ENCODE data around the gene JAZF1.

JAZF1 gene

DNA sequence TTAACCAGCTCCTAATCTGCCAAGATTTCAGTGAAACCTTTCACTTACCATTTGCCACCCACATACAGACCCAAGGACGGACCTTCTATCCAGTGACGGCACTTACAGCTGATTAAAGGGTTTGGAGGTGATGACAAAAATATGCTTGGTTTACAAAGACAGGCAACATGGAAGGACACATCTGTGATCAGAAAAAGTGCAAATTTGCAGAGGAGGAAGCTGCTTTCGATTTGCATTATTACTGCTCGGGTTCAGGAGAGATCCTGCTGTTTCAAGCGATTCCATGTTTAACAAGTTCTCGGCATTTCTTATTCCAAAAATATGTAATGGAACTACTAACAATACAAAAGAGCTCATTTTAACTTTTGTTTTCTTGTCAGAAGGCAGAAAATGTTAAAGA is 109.0 kb downstream of the JAZF1 start:
- no peak overlapping the region for H3K4me2 ChIP-seq (ENCODE audit: low read length)
- no peak overlapping the region for H3K4me3 ChIP-seq (ENCODE audit: low read depth, low read length)
- no peaks in the 10 kb centered on the region for H3K36me3 ChIP-seq (ENCODE audit: control insufficient read depth, insufficient read depth, low read length)
- H3K27me3 ChIP-seq (ENCODE audit: control insufficient read depth, insufficient read depth, low read length) = no peaks in the 10 kb centered on the region
- TF ChIP-seq, protein P1, sequence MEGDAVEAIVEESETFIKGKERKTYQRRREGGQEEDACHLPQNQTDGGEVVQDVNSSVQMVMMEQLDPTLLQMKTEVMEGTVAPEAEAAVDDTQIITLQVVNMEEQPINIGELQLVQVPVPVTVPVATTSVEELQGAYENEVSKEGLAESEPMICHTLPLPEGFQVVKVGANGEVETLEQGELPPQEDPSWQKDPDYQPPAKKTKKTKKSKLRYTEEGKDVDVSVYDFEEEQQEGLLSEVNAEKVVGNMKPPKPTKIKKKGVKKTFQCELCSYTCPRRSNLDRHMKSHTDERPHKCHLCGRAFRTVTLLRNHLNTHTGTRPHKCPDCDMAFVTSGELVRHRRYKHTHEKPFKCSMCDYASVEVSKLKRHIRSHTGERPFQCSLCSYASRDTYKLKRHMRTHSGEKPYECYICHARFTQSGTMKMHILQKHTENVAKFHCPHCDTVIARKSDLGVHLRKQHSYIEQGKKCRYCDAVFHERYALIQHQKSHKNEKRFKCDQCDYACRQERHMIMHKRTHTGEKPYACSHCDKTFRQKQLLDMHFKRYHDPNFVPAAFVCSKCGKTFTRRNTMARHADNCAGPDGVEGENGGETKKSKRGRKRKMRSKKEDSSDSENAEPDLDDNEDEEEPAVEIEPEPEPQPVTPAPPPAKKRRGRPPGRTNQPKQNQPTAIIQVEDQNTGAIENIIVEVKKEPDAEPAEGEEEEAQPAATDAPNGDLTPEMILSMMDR (IDR thresholded peaks at IDR 0.05) = no peak
- no peak overlapping the region for H3K9ac ChIP-seq
- no peaks in the 10 kb centered on the region for H3K9me3 ChIP-seq (ENCODE audit: control insufficient read depth, low read length)
- H3K79me2 ChIP-seq = peaks cover 2% of the 10 kb centered on the region
- no peaks in the 10 kb centered on the region for H3K4me1 ChIP-seq
- H3K27ac ChIP-seq = no peak overlapping the region
- no peak overlapping the region for H2AFZ ChIP-seq

DNA sequence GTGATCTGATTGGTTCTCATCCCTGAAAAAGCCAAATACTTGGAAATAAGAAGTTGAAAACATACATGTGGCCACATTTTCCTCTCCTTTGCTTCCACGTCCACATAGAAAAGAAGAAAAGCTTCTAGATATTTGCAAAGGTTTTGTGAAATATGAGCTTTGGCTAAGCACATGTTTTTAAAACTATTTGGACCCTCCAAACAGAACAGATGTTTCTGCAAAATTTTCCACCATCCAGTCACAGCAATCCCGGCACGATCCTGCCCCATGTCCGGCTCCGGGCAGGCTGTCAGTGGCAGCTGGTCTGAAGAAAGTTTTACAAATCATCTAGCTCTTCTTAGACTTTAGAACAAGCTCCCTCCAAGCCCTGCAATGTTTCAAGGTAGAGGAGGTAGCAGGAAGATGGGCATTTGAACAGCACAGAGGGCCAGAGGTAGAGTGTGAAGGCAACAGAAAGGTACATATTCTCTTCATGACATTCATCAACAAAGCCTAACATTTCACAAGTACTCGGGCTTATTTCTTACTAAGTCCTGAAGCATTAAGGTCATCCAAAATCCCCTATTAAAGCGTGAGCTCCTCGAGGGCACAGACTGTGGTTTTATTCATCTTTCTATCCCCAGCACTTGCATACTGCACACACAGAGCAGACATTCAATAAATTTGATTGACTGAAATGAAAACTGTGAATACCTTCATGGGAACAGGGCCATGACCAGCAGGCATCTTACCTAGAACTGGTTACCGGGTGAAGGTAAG is 110.1 kb downstream of the JAZF1 start:
- H3K4me3 ChIP-seq (ENCODE audit: low read depth, low read length) = no peak overlapping the region
- H3K4me2 ChIP-seq (ENCODE audit: low read length) = no peak overlapping the region
- no peak overlapping the region for H3K9ac ChIP-seq
- no peak overlapping the region for H3K27ac ChIP-seq
- H2AFZ ChIP-seq = no peak overlapping the region
- H3K4me1 ChIP-seq = no peaks in the 10 kb centered on the region
- no peaks in the 10 kb centered on the region for H3K27me3 ChIP-seq (ENCODE audit: control insufficient read depth, insufficient read depth, low read length)
- H3K79me2 ChIP-seq = peaks cover 2% of the 10 kb centered on the region
- H3K9me3 ChIP-seq (ENCODE audit: control insufficient read depth, low read length) = no peaks in the 10 kb centered on the region
- H3K36me3 ChIP-seq (ENCODE audit: control insufficient read depth, insufficient read depth, low read length) = no peaks in the 10 kb centered on the region
- TF ChIP-seq, protein P1 (IDR thresholded peaks at IDR 0.05) = no peak

DNA sequence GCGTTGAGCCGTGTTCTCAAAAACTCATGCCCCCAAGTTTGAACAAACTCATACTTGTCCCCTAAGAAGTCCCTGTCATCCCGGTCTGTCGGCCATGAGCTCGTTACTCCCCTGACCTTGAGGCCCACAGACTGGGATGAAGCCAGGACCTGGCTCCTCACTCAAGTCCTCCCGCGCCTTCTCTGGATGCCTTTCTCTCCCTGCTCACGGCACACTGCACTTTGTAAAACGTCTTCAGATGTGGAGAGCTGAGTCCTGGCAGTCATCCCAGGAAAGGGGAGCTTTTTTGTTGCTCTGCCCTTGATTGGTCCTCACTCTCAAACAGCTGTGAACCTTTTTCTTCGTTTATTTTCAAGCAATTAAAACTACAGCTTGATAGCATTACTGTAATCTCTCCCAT is 110.8 kb downstream of the JAZF1 start:
- Histone ChIP-seq H3K27me3 (ENCODE audit: control insufficient read depth, insufficient read depth, low read length) (no peaks in the 10 kb centered on the region), H3K9me3 (ENCODE audit: control insufficient read depth, low read length) (no peaks in the 10 kb centered on the region), H3K27ac (no peak overlapping the region), H3K36me3 (ENCODE audit: control insufficient read depth, insufficient read depth, low read length) (no peaks in the 10 kb centered on the region), H3K9ac (no peak overlapping the region), H3K79me2 (peaks cover under 1% of the 10 kb centered on the region), H2AFZ (no peak overlapping the region), H3K4me1 (no peaks in the 10 kb centered on the region), H3K4me3 (ENCODE audit: low read depth, low read length) (no peak overlapping the region), H3K4me2 (ENCODE audit: low read length) (no peak overlapping the region)
- TF ChIP-seq, protein P1 (IDR thresholded peaks at IDR 0.05) = no peak

DNA sequence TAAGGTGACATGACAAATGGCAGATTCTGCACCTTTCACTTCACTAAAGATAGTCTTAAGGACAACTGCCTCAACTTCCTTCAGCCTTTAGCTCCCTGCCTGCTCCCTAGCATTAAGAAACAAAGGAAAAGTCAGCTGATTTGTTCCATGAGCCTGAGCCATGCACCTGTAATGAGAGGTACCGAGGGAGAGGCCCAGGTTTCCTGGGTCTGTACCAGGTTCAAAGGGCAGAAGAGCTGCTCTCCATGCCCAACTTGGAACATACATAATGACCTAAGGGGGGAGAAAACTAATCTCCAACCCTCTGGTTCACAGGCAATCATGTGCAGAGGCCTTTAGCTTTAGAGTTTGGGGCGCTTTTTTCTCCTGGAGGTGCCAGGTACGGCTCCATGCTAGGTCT is 111.2 kb downstream of the JAZF1 start:
- TF ChIP-seq, protein P1 (IDR thresholded peaks at IDR 0.05) = no peak
- Histone ChIP-seq H3K4me3 (ENCODE audit: low read depth, low read length) (no peak overlapping the region), H3K27me3 (ENCODE audit: control insufficient read depth, insufficient read depth, low read length) (no peaks in the 10 kb centered on the region), H3K27ac (no peak overlapping the region), H3K36me3 (ENCODE audit: control insufficient read depth, insufficient read depth, low read length) (no peaks in the 10 kb centered on the region), H3K9me3 (ENCODE audit: control insufficient read depth, low read length) (no peaks in the 10 kb centered on the region), H3K4me2 (ENCODE audit: low read length) (no peak overlapping the region), H2AFZ (no peak overlapping the region), H3K4me1 (no peaks in the 10 kb centered on the region), H3K79me2 (no peaks in the 10 kb centered on the region), H3K9ac (no peak overlapping the region)

DNA sequence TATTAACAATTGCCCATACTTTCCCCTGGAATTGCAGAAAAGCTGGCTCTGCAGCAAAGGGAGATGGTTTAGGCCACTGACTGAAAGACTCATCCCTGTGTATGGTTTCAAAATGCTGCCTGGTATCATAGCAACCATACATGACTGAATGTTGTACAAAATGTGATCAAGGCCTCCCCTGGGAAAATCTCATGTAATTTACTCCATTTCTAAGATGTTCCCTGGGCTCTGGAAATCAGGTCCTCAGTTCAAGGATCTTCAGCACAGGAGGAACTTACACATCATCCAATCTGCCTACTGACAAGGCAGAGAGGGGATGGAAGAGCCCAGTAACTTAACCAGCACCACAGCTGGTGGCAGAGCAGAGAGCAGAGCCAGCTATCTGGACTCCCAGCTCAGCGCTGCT is 111.8 kb downstream of the JAZF1 start:
- TF ChIP-seq, protein P1 (IDR thresholded peaks at IDR 0.05) = no peak
- no peak overlapping the region for H3K27ac ChIP-seq

More for the DNA sequence above, 111.8 kb downstream of the JAZF1 start:
- no peak overlapping the region for H3K9ac ChIP-seq
- H2AFZ ChIP-seq = no peak overlapping the region
- no peaks in the 10 kb centered on the region for H3K4me1 ChIP-seq
- no peak overlapping the region for H3K4me2 ChIP-seq (ENCODE audit: low read length)
- no peaks in the 10 kb centered on the region for H3K9me3 ChIP-seq (ENCODE audit: control insufficient read depth, low read length)
- H3K27me3 ChIP-seq (ENCODE audit: control insufficient read depth, insufficient read depth, low read length) = no peaks in the 10 kb centered on the region
- H3K4me3 ChIP-seq (ENCODE audit: low read depth, low read length) = no peak overlapping the region
- no peaks in the 10 kb centered on the region for H3K79me2 ChIP-seq
- H3K36me3 ChIP-seq (ENCODE audit: control insufficient read depth, insufficient read depth, low read length) = no peaks in the 10 kb centered on the region

Measured in parathyroid adenoma (tissue), 2 donors.